Measurements from ENCODE around the gene GAB1.

DNA sequence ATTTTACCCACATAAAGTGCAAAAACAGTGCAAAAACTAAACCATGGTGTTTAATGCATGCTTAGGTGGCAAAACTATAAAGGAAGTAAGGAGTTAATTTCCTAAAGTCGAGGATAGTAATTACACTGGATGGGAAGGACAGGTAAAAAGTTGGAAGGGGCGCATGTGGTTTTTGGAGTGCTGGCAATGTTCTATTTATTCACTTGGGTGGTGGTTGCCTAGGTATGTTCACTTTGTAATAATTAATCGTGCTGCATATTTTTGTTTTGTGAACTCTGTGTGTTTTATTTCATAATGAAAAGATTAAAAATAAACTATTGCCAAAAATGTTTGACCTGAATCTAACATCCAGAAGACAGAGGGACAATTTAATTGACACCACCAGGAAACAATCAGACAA is 144.7 kb downstream of the GAB1 start:
- TF ChIP-seq CTCF (IDR thresholded peaks at IDR 0.05) (no peak), POLR2A (IDR thresholded peaks at IDR 0.05) (no peak)

All from testis (tissue), 2 donors.